Ovary (tissue), 9 donors: ENCODE data around the gene ZC3H10. TPM values are rescaled to one million over a fixed set of nuclear protein-coding genes. Genes with fewer than 3 reads are reported as not detected.
A peak's percentile ranks its signal among the peaks of the same experiment; 100 is the strongest.

Experiments
- DNase-seq, 5 donors: peaks; one replicate each; pipeline ENCODE4 v3.0.0-alpha.2; 2019 to 2020
- H3K27ac ChIP-seq, 2 donors: fragments of 200-600 bp; one replicate each; pipeline versions ENCODE4 v1.5.1 to v1.8.0; 2019 to 2022
- H3K27me3 ChIP-seq: fragments of 200-600 bp; one replicate; pipeline ENCODE4 v1.8.0; 2022
- H3K36me3 ChIP-seq: fragments of 200-600 bp; sonication (generic); one replicate; pipeline ENCODE4 v1.5.1; 2019
- H3K4me1 ChIP-seq: one replicate; pipeline ENCODE4 v1.8.1; 2013; ENCODE audit warnings: mild to moderate bottlenecking, moderate library complexity; ENCODE audit not compliant: insufficient read depth
- H3K4me3 ChIP-seq: fragments of 200-600 bp; sonication (generic); one replicate; pipeline ENCODE4 v1.5.1; 2017
- H3K9me3 ChIP-seq, 2 donors: fragments of 200-600 bp in 1 of 2; sonication (generic) in 1 of 2; one replicate each; pipeline versions ENCODE4 v1.5.1 to v1.8.1; 2013 to 2019; ENCODE audit warnings: mild to moderate bottlenecking in 1 of 2, moderate library complexity in 1 of 2
- CTCF ChIP-seq, 3 donors: fragments of 450-650 bp in 2 of 3; fragments of 200-600 bp in 1 of 3; IDR thresholded peaks; one replicate each; pipeline versions ENCODE4 v1.5.1 to v1.8.0; 2016 to 2022; ENCODE audit warnings: antibody characterized with exemption in 3 of 3, mild to moderate bottlenecking in 1 of 3
- EP300 ChIP-seq: sonication (generic); formaldehyde crosslinking; IDR thresholded peaks from one replicate; pipeline ENCODE4 v1.6.1; 2017; ENCODE audit warnings: antibody characterized with exemption
- POLR2A ChIP-seq: fragments of 450-650 bp; IDR thresholded peaks from one replicate; pipeline ENCODE4 v1.6.1; 2017; ENCODE audit warnings: antibody characterized with exemption, mild to moderate bottlenecking, moderate library complexity
- WGBS, 3 donors: extraction: QIAGEN DNeasy Blood & Tissue Kit in 1 of 3; methylation state at CpG; one replicate each; pipeline versions ENCODE4 v1.1.5 to v1.1.7; 2013 to 2017; 5-methylcytosine and 5-hydroxymethylcytosine counted together
- intact Hi-C, 4 donors: fragments of 100-400 bp; cut with DNase I; formaldehyde crosslinking; loops; one replicate each; pipeline versions ENCODE4 v1.11.0 to v1.15.1; 2022 to 2023
- polyA plus RNA-seq, 2 donors: library from polyadenylated mRNA; stranded (reverse); fragments of 200-250 nt in 1 of 2; fragments of 350-450 nt in 1 of 2; fragmentation: Illumina TruSeq in 1 of 2; extraction: RNeasy Lipid Tissue Mini Kit (QIAGEN cat#74804) in 1 of 2; gene quantifications; one replicate each; pipeline ENCODE4 v1.2.3, GENCODE V29; 2013 to 2014
- total RNA-seq, 7 donors: library from RNA; depleted of rRNA in 2 of 7; stranded (reverse); fragments of >200 nt in 2 of 7; fragmentation: NEBNext Ultra II Directional in 3 of 7; extraction: Animal tissue kit (Norgen Biotek cat#: 25700) in 3 of 7; gene quantifications; one replicate each; pipeline versions ENCODE4 v1.1.0 to v1.2.4, GENCODE V29; 2016 to 2023
- donor health status: DM: no; HTN: no; CAD: no; lungs with moderate emphysema.
- donor health status: DM: no; HTN: no; CAD: no.
- donor health status: Bipolar disorder and iron deficiency.
- donor health status: DM: yes; HTN: yes; CAD: no.
- donor health status: DM: no; HTN: no; CAD: no.
- donor health status: DM: yes; HTN: yes; CAD: no.

Gene ZC3H10
- total and polyA plus RNA-seq, 9 donors, result 1.8 to 14.7 (median 9.0) TPM

GRCh38 chr12:56127888-56128669 is 10.0 kb downstream of the ZC3H10 start, which contains the start of gene ESYT1:
ESYT1 (plus strand) TSS chr12:56128267; CDS start chr12:56128320, 53 bp downstream.
- WGBS, 3 donors, result 0 to 1% (median 0%) methylated on average over 37 to 49 of the region's 49 CpGs
- H3K27ac ChIP-seq, result peak within 1 kb of the TSS; percentile 78 to 90

GRCh38 chr12:56128670-56129205 is 10.7 kb downstream of the ZC3H10 start:
- intact Hi-C loops, result loop anchor here in 3 of 4 donors (2.0 to 10.0 kb wide), 3 partner anchors 60 to 336 kb away; partner anchors contain the start of genes NABP2 (in 2 of the 3), RNF41 (in 2 of the 3), SPRYD4 (in 2 of the 3) and SMARCC2 (in 1 of the 3)
- peak overlapping the region; percentile 63 for H3K4me3 ChIP-seq
- H3K36me3 ChIP-seq, result no peaks in the 10 kb centered on the region
- DNase-seq, result peak in 3 of 5 donors; percentile 51 to 67 (median 57)
- H3K27ac ChIP-seq, result peak overlapping the region; percentile 78 to 90
- no peaks in the 10 kb centered on the region for H3K27me3 ChIP-seq
- no peak for TF ChIP-seq POLR2A
- no peak for TF ChIP-seq CTCF (IDR thresholded peaks at IDR 0.05)
- TF ChIP-seq EP300, result no peak
- WGBS, 3 donors, result 0 to 1% (median 0%) methylated on average over 20 of the region's 20 CpGs
- peaks cover 9% of the 10 kb centered on the region for H3K4me1 ChIP-seq
- no peaks in the 10 kb centered on the region for H3K9me3 ChIP-seq

More at GRCh38 chr12:56127888-56128669, 10.0 kb downstream of the ZC3H10 start, which contains the start of gene ESYT1:
- Histone ChIP-seq H3K9me3 (no peaks in the 10 kb centered on the region), H3K27me3 (no peaks in the 10 kb centered on the region), H3K36me3 (no peaks in the 10 kb centered on the region), H3K4me1 (peaks cover 9% of the 10 kb centered on the region), H3K4me3 (peak within 1 kb of the TSS; percentile 63)
- DNase-seq, result peak; percentile 97 to 99 (median 98)
- peak; percentile 96 for TF ChIP-seq POLR2A
- TF ChIP-seq EP300, result peak; percentile 48
- TF ChIP-seq CTCF (IDR thresholded peaks at IDR 0.05), result peak in 1 of 3 donors; percentile 38
- intact Hi-C loops, result loop anchor here in 3 of 4 donors (2.0 to 10.0 kb wide), 4 partner anchors 31 to 337 kb away; partner anchors contain the start of genes NABP2 (in 2 of the 3), RNF41 (in 2 of the 3), SPRYD4 (in 2 of the 3) and MYL6 (in 1 of the 3)

GRCh38 chr12:56129206-56129941 is 11.3 kb downstream of the ZC3H10 start:
- H3K27ac ChIP-seq, result peak overlapping the region; percentile 78 to 90
- 2% methylated on average over 29 of the region's 29 CpGs for WGBS, 3 donors
- H3K4me1 ChIP-seq, result peaks cover 9% of the 10 kb centered on the region
- H3K27me3 ChIP-seq, result no peaks in the 10 kb centered on the region
- H3K36me3 ChIP-seq, result no peaks in the 10 kb centered on the region
- intact Hi-C loops, result loop anchor here in 3 of 4 donors (2.0 to 10.0 kb wide), 3 partner anchors 59 to 335 kb away; partner anchors contain the start of genes NABP2 (in 2 of the 3), RNF41 (in 2 of the 3), SPRYD4 (in 2 of the 3) and SMARCC2 (in 1 of the 3)
- H3K4me3 ChIP-seq, result peak overlapping the region; percentile 63
- no peaks in the 10 kb centered on the region for H3K9me3 ChIP-seq
- peak; percentile 74 to 84 (median 74) for DNase-seq
- TF ChIP-seq EP300 (no peak), CTCF (IDR thresholded peaks at IDR 0.05) (peak in 1 of 3 donors; percentile 10), POLR2A (peak; percentile 20)
